ENCODE results near the gene ZNHIT1.
"Not testable (repeated sequence)": the region's sequence is repeated elsewhere in the genome, so short reads cannot be mapped to it uniquely, and the experiment has no call there.

Gene ZNHIT1

GRCh38 chr7:101186844-101187428, 31.0 kb upstream of the ZNHIT1 start:
- DNase-seq (ENCODE audit: low read depth, low spot score): no peak

- DNase-seq (ENCODE audit: low read depth, low spot score): no peak
Observed at GRCh38 chr7:101189109-101189508, 28.9 kb upstream of the ZNHIT1 start.

GRCh38 chr7:101195884-101196283, 22.1 kb upstream of the ZNHIT1 start:
- no peak for DNase-seq (ENCODE audit: low read depth, low spot score)

- DNase-seq (ENCODE audit: low read depth, low spot score): no peak
Observed at GRCh38 chr7:101197991-101198390, 20.0 kb upstream of the ZNHIT1 start.

- DNase-seq (ENCODE audit: low read depth, low spot score): no peak
Observed at GRCh38 chr7:101198476-101198875, 19.5 kb upstream of the ZNHIT1 start.

GRCh38 chr7:101199522-101199921, 18.4 kb upstream of the ZNHIT1 start:
- DNase-seq (ENCODE audit: low read depth, low spot score): not testable (repeated sequence)

GRCh38 chr7:101200504-101200861, 17.5 kb upstream of the ZNHIT1 start:
- no peak for DNase-seq (ENCODE audit: low read depth, low spot score)

GRCh38 chr7:101200862-101201599, 16.9 kb upstream of the ZNHIT1 start, which contains the start of gene MOGAT3:
TSS of gene MOGAT3 (minus strand) at chr7:101201036. CDS start at chr7:101200854, 182 bp downstream.
- DNase-seq (ENCODE audit: low read depth, low spot score): no peak

- DNase-seq (ENCODE audit: low read depth, low spot score): no peak
Observed at GRCh38 chr7:101201695-101202602, 16.0 kb upstream of the ZNHIT1 start.

- DNase-seq (ENCODE audit: low read depth, low spot score): no peak
Observed at GRCh38 chr7:101202603-101202918, 15.4 kb upstream of the ZNHIT1 start.

- not testable (repeated sequence) for DNase-seq (ENCODE audit: low read depth, low spot score)
Observed at GRCh38 chr7:101203740-101204738, 13.9 kb upstream of the ZNHIT1 start.

- no peak for DNase-seq (ENCODE audit: low read depth, low spot score)
Observed at GRCh38 chr7:101205901-101206664, 11.9 kb upstream of the ZNHIT1 start.

GRCh38 chr7:101206665-101207042, 11.3 kb upstream of the ZNHIT1 start:
- DNase-seq (ENCODE audit: low read depth, low spot score): no peak

- no peak for DNase-seq (ENCODE audit: low read depth, low spot score)
Observed at GRCh38 chr7:101207459-101207858, 10.5 kb upstream of the ZNHIT1 start.

- no peak for DNase-seq (ENCODE audit: low read depth, low spot score)
Observed at GRCh38 chr7:101208794-101209193, 9.2 kb upstream of the ZNHIT1 start.

GRCh38 chr7:101210143-101210542, 7.8 kb upstream of the ZNHIT1 start:
- no peak for DNase-seq (ENCODE audit: low read depth, low spot score)

GRCh38 chr7:101211501-101211900, 6.5 kb upstream of the ZNHIT1 start:
- no peak for DNase-seq (ENCODE audit: low read depth, low spot score)

- DNase-seq (ENCODE audit: low read depth, low spot score): no peak
Observed at GRCh38 chr7:101212014-101212413, 6.0 kb upstream of the ZNHIT1 start.

GRCh38 chr7:101216001-101216859, 1.7 kb upstream of the ZNHIT1 start:
- no peak for DNase-seq (ENCODE audit: low read depth, low spot score)
